K562 (cell line): ENCODE data around the gene IRF5. TPM values are rescaled to one million over a fixed set of nuclear protein-coding genes. Genes with fewer than 3 reads are reported as not detected.

Experiments used
- ATAC-seq: fragments of 200-7000 bp; cut with Tn5 transposase; 3 replicates; pipeline ENCODE4 v1.9.1; 2020; ENCODE audit warnings: moderate library complexity
- BruUV-seq: library from RNA; stranded (reverse); fragments of 400-500 nt; replicated peaks from 2 replicates; lab custom pipeline; 2021; lab: Mats Ljungman, UMichigan
- CTCF ChIA-PET: fragments of 300-600 bp; formaldehyde crosslinking; extraction: SDS; loops from one replicate; lab custom pipeline; 2021; ENCODE audit warnings: low intra/inter-chr PET ratio; lab: Yijun Ruan, JAX
- POLR2A ChIA-PET: fragments of 300-600, 350-650 bp; sonication (Branson Sonifier 250); formaldehyde crosslinking; extraction: SDS; loops from one replicate; lab custom pipeline; 2021; ENCODE audit warnings: antibody characterized with exemption, inconsistent platforms; lab: Yijun Ruan, JAX
- DNase-seq, 4 experiments: peaks; one replicate each; pipeline versions ENCODE4 v3.0.0 to v3.0.0-alpha.2; 2011 to 2018; ENCODE audit warnings: low spot score in 3 of 4, mixed read lengths in 3 of 4; ENCODE audit errors: extremely low read depth in 1 of 4
- FAIRE-seq: peaks from 2 replicates; lab custom pipeline; 2011; peaks lifted over from hg19 to GRCh38; lab: Jason Lieb, UNC
- H2AFZ ChIP-seq: 2 replicates; pipeline ENCODE4 v1.6.0; 2011; ENCODE audit warnings: low read depth, low read length, control low read depth, inconsistent platforms
- H3K27ac ChIP-seq: fragments of 200-600 bp; 3 replicates; pipeline ENCODE4 v1.8.0; 2011; ENCODE audit warnings: low read depth, mild to moderate bottlenecking, control low read depth, inconsistent platforms, low read length, moderate library complexity, mixed read lengths; ENCODE audit errors: extremely low read depth
- H3K27me3 ChIP-seq, 2 experiments: fragments of 300-600 bp in 1 of 2; 2 replicates in 1 of 2; 3 replicates in 1 of 2; pipeline versions ENCODE4 v1.6.0 to v1.8.0; 2011; ENCODE audit warnings: inconsistent platforms in 2 of 2, low read length in 2 of 2, mild to moderate bottlenecking in 1 of 2, mixed read lengths in 1 of 2, moderate library complexity in 1 of 2; ENCODE audit not compliant: control insufficient read depth in 2 of 2, insufficient read depth in 2 of 2
- H3K36me3 ChIP-seq: fragments of 300-600 bp; 3 replicates; pipeline ENCODE4 v1.8.0; 2011; ENCODE audit warnings: mild to moderate bottlenecking, low read length, inconsistent platforms; ENCODE audit not compliant: control insufficient read depth, insufficient read depth
- H3K4me1 ChIP-seq, 2 experiments: fragments of 200-600 bp in 1 of 2; replicated peaks in 1 of 2; 2 replicates in 1 of 2; 3 replicates in 1 of 2; pipeline versions ENCODE4 v1.5.1 to v1.8.0; 2011; ENCODE audit warnings: inconsistent platforms in 2 of 2, low read length in 2 of 2, mild to moderate bottlenecking in 1 of 2, mixed read lengths in 1 of 2, moderate library complexity in 1 of 2; ENCODE audit not compliant: control insufficient read depth in 2 of 2, insufficient read depth in 2 of 2
- H3K4me2 ChIP-seq: 2 replicates; pipeline ENCODE4 v1.6.1; 2011; ENCODE audit warnings: low read length, control low read depth, inconsistent platforms, mixed read lengths; ENCODE audit not compliant: insufficient read depth
- H3K4me3 ChIP-seq: fragments of 200-600 bp; sonication (generic), shearing (Covaris generic); 2 replicates; pipeline ENCODE4 v1.5.1; 2016; ENCODE audit warnings: control low read depth, inconsistent platforms
- H3K79me2 ChIP-seq: fragments of 200-600 bp; 3 replicates; pipeline ENCODE4 v1.8.0; 2011; ENCODE audit warnings: low read length, inconsistent platforms; ENCODE audit not compliant: control insufficient read depth, insufficient read depth
- H3K9ac ChIP-seq, 2 experiments: 2 replicates each; pipeline versions ENCODE4 v1.6.0 to v1.6.1; 2011; ENCODE audit warnings: low read depth in 2 of 2, low read length in 2 of 2, control low read depth in 1 of 2, inconsistent platforms in 1 of 2, mild to moderate bottlenecking in 1 of 2, mixed read lengths in 1 of 2; ENCODE audit not compliant: insufficient read depth in 1 of 2
- H3K9me1 ChIP-seq: one replicate; pipeline ENCODE4 v1.6.0; 2011; ENCODE audit warnings: inconsistent platforms, mild to moderate bottlenecking, low read length, moderate library complexity; ENCODE audit not compliant: control insufficient read depth, insufficient read depth
- H3K9me3 ChIP-seq: replicated peaks from 2 replicates; pipeline ENCODE4 v1.5.1; 2011; ENCODE audit warnings: low read depth, low read length, inconsistent platforms; ENCODE audit not compliant: control insufficient read depth, insufficient read depth
- H4K20me1 ChIP-seq: replicated peaks from 2 replicates; pipeline ENCODE4 v1.6.1; 2011; ENCODE audit warnings: low read length, inconsistent platforms, mixed read lengths; ENCODE audit not compliant: control insufficient read depth, insufficient read depth
- BHLHE40 ChIP-seq: IDR thresholded peaks from 2 replicates; pipeline ENCODE4 v1.6.1; 2011; ENCODE audit warnings: low read length, improper control_type of control experiment
- ILF3 ChIP-seq: fragments of 450-650 bp; IDR thresholded peaks from 2 replicates; pipeline ENCODE4 v1.6.1; 2018; ENCODE audit warnings: antibody characterized with exemption, mild to moderate bottlenecking, moderate library complexity, borderline replicate concordance
- MEIS2 ChIP-seq: fragments of 450-650 bp; IDR thresholded peaks from 2 replicates; pipeline ENCODE4 v1.6.1; 2014; ENCODE audit warnings: mild to moderate bottlenecking; ENCODE audit not compliant: partially characterized antibody
- PCBP1 ChIP-seq: fragments of 200-400 bp; formaldehyde crosslinking; IDR thresholded peaks from 2 replicates; pipeline ENCODE4 v1.6.1; 2018; ENCODE audit warnings: mild to moderate bottlenecking, low read depth, low read length; ENCODE audit not compliant: poor library complexity, severe bottlenecking
- POLR3G ChIP-seq: IDR thresholded peaks from 2 replicates; pipeline ENCODE4 v1.6.1; 2011; ENCODE audit not compliant: insufficient read length, insufficient replicate concordance; ENCODE audit errors: extremely low read depth
- TGIF2 ChIP-seq: sonication (generic); formaldehyde crosslinking; IDR thresholded peaks from 2 replicates; pipeline ENCODE4 v1.8.1; 2022; ENCODE audit warnings: mild to moderate bottlenecking, missing genetic modification reagents, moderate library complexity
- ZBTB33 ChIP-seq: sonication (generic); formaldehyde crosslinking; IDR thresholded peaks from 2 replicates; pipeline ENCODE4 v1.8.1; 2023; ENCODE audit warnings: mild to moderate bottlenecking, missing genetic modification reagents
- ZNF512 ChIP-seq: IDR thresholded peaks from 2 replicates; pipeline ENCODE4 v1.6.1; 2016; ENCODE audit warnings: missing genetic modification characterization, missing compliant biosample characterization
- WGBS: fragments of 100-300 bp; shearing (Covaris generic); methylation state at CpG from one replicate; pipeline ENCODE4 v1.1.6; 2016; ENCODE audit warnings: low coverage, mixed read lengths; ENCODE audit not compliant: insufficient coverage; ENCODE audit errors: missing lambda C conversion rate; 5-methylcytosine and 5-hydroxymethylcytosine counted together
- in situ Hi-C: fragments of 300-500 bp; cut with MboI; formaldehyde crosslinking; loops from 4 replicates; pipeline ENCODE4 v1.15.0; 2018; ENCODE audit warnings: inconsistent platforms, mixed read lengths
- intact Hi-C: fragments of 100-400 bp; cut with micrococcal nuclease; formaldehyde crosslinking; loops from 2 replicates; pipeline ENCODE4 v1.14.2; 2022
- polyA plus RNA-seq, 8 experiments: library from polyadenylated mRNA; depleted of rRNA in 4 of 8; stranded (reverse) in 5 of 8; unstranded in 3 of 8; fragments of >200 nt; fragmentation: Nextera tagmentation in 2 of 8; fragmentation: Illumina TruSeq in 1 of 8; extraction: Ambion mirVana in 2 of 8; extraction: Trizol in 1 of 8; gene quantifications; 2 replicates each; pipeline versions ENCODE4 v1.2.1 to v1.2.3, GENCODE V29; 2011 to 2014; ENCODE audit warnings: inconsistent platforms in 1 of 8, missing spikeins in 1 of 8
- total RNA-seq, 7 experiments: library from RNA; depleted of rRNA in 6 of 7; stranded (reverse); fragments of >200 nt in 6 of 7; fragmentation: Illumina TruSeq in 2 of 7; extraction: Trizol in 2 of 7; gene quantifications; 2 replicates each; pipeline versions ENCODE4 v1.2.1 to v1.2.3, GENCODE V29; 2011 to 2021; ENCODE audit warnings: low replicate concordance in 1 of 7
- TF ChIP-seq, protein P1 (sequence below), 2 experiments: IDR thresholded peaks; 2 replicates each; pipeline ENCODE4 v1.6.1; 2011; ENCODE audit warnings: borderline replicate concordance in 1 of 2, control low read depth in 1 of 2, low read depth in 1 of 2, low read length in 1 of 2, mild to moderate bottlenecking in 1 of 2, mixed read lengths in 1 of 2, moderate library complexity in 1 of 2; ENCODE audit not compliant: insufficient read depth in 1 of 2, insufficient read length in 1 of 2, poor library complexity in 1 of 2, severe bottlenecking in 1 of 2; ENCODE audit errors: extremely low read depth in 1 of 2

IRF5 gene
- total and polyA plus RNA-seq, 9 of the 15 experiments (the other 6 are each of a cell fraction or from before 2014, with no cell fraction given), result 0.04 TPM; not detected in 8

DNA sequence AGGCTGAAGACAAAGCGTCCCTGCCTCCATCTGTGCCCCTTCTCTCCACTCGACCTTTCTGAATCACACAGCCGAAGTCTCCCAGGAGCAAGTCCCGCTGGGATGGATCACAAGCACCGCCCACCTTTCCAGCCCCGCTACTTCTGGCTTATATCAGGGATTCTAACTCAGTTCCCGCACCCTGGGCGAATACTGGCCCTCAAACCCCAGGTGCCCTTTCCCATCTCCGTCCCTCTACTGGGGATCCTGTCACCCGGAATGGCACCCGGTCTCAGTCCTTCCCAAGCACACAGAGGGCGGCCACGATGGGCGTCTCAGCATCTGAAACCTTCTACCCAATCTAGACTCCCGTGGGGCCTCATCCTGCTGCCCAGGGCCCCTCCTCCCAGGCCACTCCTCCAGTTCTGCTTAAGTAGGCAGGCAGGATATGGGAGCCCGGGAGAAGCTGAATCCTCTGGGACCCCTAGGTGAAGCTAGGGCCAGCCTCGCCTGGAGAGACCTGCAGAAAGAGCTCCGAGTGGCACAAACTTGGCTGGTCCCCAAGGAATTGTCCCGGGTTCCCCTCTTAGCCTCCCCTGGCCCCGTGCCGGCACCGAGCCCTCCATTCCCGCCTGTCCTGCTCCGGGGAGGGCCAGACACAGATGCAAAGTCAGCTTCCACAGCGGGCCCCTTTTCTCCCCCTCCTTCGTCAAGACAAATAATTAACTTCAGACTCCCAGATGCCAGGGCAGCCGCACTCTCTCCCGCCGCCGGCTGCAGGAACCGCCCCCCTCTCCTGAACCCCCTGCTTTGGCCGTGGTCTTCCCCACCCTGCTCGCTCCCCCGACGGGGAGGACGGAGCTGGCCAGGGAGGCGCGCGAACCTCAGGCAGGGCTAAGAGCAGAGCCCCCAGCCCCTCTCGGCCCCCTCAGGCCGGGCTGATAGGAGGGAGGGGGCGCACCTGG lies 27.8 kb upstream of the IRF5 start (continued):
- no peak for TF ChIP-seq ZNF512 (tag)
- no peak for TF ChIP-seq BHLHE40

GRCh38 chr7:128910569-128910945 lies 27.2 kb upstream of the IRF5 start, which contains the start of gene KCP:
Gene KCP (minus strand): TSS chr7:128910709. CDS start chr7:128910676, 33 bp downstream.
- Histone ChIP-seq H3K4me3 (no peak within 1 kb of the TSS), H3K9me3 (no peaks in the 10 kb centered on the region; the same call in 1 of the 2 replicates), H3K4me1 (peaks cover 0 to 35% of the 10 kb centered on the region in 2 experiments; a peak in 2 of 5 replicates), H3K27ac (no peak within 1 kb of the TSS), H4K20me1 (peaks cover 11% of the 10 kb centered on the region; the same call in 1 of the 2 replicates), H3K9ac (peak within 1 kb of the TSS in 1 of 2 experiments; percentile 80; a peak in 2 of 4 replicates), H3K27me3 (peaks cover 48 to 80% of the 10 kb centered on the region in 2 experiments), H3K79me2 (no peaks in the 10 kb centered on the region), H3K9me1 (no peaks in the 10 kb centered on the region), H3K4me2 (no peak within 1 kb of the TSS; the same call in 1 of the 2 replicates), H2AFZ (peak within 1 kb of the TSS; percentile 47), H3K36me3 (no peaks in the 10 kb centered on the region)
- TF ChIP-seq POLR3G, result no peak
- peak; percentile 35 for TF ChIP-seq PCBP1
- TF ChIP-seq ILF3, result no peak
- peak; percentile 14 for TF ChIP-seq MEIS2
- TF ChIP-seq ZBTB33 (CRISPR knock-in tag), result 0 out of 2 replicates have a peak, but pooled peaks have one; percentile 28
- TF ChIP-seq TGIF2 (CRISPR knock-in tag), result peak; percentile 45; the same call in 1 of the 2 replicates
- TF ChIP-seq, protein P1, sequence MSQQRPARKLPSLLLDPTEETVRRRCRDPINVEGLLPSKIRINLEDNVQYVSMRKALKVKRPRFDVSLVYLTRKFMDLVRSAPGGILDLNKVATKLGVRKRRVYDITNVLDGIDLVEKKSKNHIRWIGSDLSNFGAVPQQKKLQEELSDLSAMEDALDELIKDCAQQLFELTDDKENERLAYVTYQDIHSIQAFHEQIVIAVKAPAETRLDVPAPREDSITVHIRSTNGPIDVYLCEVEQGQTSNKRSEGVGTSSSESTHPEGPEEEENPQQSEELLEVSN (IDR thresholded peaks at IDR 0.05; ENCODE audit: borderline replicate concordance in 1 of 2, extremely low read depth in 1 of 2, insufficient read depth in 1 of 2, insufficient read length in 1 of 2, low read depth in 1 of 2, low read length in 1 of 2, poor library complexity in 1 of 2, severe bottlenecking in 1 of 2), result peak in 1 of 2 experiments; percentile 15
- intact Hi-C loops, result no loop called here
- in situ Hi-C loops, result loop anchor here (5.0 kb wide), 1 partner anchor 53 kb away; no protein-coding TSS in a partner anchor
- DNase-seq (peak in 2 of 4 experiments; percentile 56 to 61), FAIRE-seq (no peak), ATAC-seq (peak; percentile 10; the same call in 2 of the 3 replicates)
- BruUV-seq, result no TSS peak
- WGBS, result 29% methylated on average over 30 of the region's 34 CpGs
- ChIA-PET CTCF (no interaction called here), POLR2A (interaction anchor here (0.6 to 2.3 kb wide), 4 partner anchors 10 to 294 kb away, joined by 3 to 8 read pairs (median 4); no protein-coding TSS in a partner anchor)
